GM13977 (cell line): ENCODE measurements around the gene KCNN3.
A peak's percentile ranks its signal among the peaks of the same experiment; 100 is the strongest.

Source experiments
- DNase-seq: peaks from one replicate; pipeline ENCODE4 v3.0.0; 2012; ENCODE audit warnings: low spot score
- CTCF ChIP-seq: IDR thresholded peaks from 2 replicates; pipeline ENCODE4 v1.5.1; 2012; ENCODE audit warnings: mild to moderate bottlenecking, control low read depth; ENCODE audit not compliant: insufficient read depth; ENCODE audit errors: extremely low read depth, missing control alignments
- in situ Hi-C: fragments of 300-500 bp; cut with MboI; formaldehyde crosslinking; loops from one replicate; pipeline ENCODE4 v1.12.0; 2022; ENCODE audit warnings: low sequenced_read_pairs, low pct_unique_long_range_greater_than_20kb, mixed read lengths, inconsistent platforms; ENCODE audit not compliant: unreplicated experiment

KCNN3 gene

GRCh38 chr1:154793685-154794084 is 76.4 kb downstream of the KCNN3 start:
- in situ Hi-C loops: no loop called here
- DNase-seq: no peak
- no peak for TF ChIP-seq CTCF

GRCh38 chr1:154792899-154793298 is 77.2 kb downstream of the KCNN3 start:
- TF ChIP-seq CTCF: no peak
- in situ Hi-C loops: no loop called here
- no peak for DNase-seq

- peak; percentile 83 for DNase-seq
- peak; percentile 54 for TF ChIP-seq CTCF
These were observed 78.6 kb downstream of the KCNN3 start for GRCh38 chr1:154791292-154792166.

GRCh38 chr1:154788886-154789285 is 81.2 kb downstream of the KCNN3 start:
- no peak for DNase-seq
- no peak for TF ChIP-seq CTCF
- in situ Hi-C loops: no loop called here

More at GRCh38 chr1:154791292-154792166, 78.6 kb downstream of the KCNN3 start:
- in situ Hi-C loops: no loop called here

GRCh38 chr1:154788110-154788870 is 81.8 kb downstream of the KCNN3 start:
- in situ Hi-C loops: no loop called here
- DNase-seq: no peak

More at GRCh38 chr1:154788110-154788870, 81.8 kb downstream of the KCNN3 start:
- no peak for TF ChIP-seq CTCF
